GM18873 (cell line): ENCODE data around the gene NCMAP.
"Not testable (repeated sequence)": the region's sequence is repeated elsewhere in the genome, so short reads cannot be mapped to it uniquely, and the experiment has no call there.

Experiments used
- ATAC-seq: cut with Tn5 transposase; IDR thresholded peaks from one replicate; pipeline ENCODE4 v1.9.1; 2021; ENCODE audit warnings: mild to moderate bottlenecking, moderate library complexity, moderate number of reproducible peaks; ENCODE audit not compliant: unreplicated experiment, low FRiP score

Gene NCMAP, protein sequence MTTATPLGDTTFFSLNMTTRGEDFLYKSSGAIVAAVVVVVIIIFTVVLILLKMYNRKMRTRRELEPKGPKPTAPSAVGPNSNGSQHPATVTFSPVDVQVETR

DNA sequence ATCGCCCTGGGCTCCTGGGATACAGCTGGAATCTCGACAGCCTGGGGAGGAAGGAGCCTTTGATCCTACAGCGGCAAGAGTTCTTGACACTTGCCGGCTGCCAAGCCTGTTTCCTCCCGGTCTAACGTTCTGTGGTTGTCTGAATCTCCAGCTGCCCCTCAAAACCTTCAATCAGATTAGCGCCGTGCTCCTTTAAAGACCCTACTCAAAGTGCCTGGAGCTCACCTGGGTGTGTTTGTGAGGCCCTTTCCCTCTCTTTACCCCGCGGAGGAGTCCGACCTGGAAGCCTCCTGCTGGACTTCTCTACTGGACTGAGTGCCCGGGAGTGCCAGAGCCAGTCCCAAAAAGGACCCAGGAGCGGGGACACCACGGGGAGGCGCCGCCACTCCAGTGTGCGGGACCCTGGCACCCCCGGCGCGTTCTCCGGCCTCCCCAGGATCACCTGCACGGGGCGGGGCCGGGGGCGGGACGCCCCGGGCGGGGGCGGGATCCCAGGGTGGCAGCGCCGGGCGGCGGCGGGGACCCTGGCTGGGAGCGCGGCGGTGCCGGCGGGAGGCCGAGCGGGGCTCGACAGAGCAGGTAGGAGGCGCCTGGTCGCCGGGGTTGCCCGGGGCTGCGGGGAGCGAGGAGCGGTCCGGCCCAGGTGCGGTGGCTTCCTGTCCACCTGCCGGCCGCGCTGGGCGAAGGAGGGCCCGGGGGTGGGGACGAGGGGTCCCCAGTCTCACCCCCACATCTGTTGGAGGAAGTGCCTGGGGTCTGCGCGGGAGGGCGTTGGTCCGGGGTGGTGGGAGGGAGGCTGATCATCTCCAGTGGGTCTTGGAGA lies at the start of gene NCMAP:
Gene NCMAP, plus strand, starts transcription at position 497 of the 823 bp plus-strand sequence. CDS start 39,344 bp downstream, outside the sequence.
- no peak for ATAC-seq

DNA sequence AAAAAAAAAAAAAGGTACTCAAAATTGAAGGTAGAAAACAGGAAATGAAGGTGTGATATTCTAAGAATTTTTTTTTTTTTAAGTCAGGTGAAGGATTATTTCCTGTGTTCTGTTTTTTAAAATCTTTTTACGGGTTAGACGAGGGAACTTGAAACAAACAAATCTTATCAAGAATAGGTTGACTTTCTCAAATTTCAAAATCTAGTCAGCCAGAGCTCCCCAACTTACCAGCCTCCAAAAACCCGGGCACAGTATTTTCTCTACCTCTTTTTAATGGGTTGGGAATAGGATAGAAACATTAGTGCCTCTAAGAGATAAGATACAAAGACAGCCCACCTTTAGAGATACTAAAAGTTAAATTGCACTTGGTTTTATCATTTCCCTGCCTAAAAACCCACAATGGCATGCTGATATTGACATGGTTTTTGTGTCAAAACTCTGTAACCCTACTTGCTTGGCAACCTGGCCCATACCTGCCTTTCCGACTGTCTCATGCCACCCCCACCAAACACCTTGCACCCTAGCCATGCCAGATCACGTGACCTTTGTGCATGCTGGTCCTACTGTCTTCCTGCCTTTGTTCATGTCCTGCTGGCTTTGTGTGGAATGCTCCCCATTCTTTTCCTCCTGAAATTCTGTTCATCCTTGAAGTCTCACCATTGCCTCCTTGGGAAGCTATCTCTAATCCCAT lies 49.1 kb upstream of the NCMAP start:
- no peak for ATAC-seq

DNA sequence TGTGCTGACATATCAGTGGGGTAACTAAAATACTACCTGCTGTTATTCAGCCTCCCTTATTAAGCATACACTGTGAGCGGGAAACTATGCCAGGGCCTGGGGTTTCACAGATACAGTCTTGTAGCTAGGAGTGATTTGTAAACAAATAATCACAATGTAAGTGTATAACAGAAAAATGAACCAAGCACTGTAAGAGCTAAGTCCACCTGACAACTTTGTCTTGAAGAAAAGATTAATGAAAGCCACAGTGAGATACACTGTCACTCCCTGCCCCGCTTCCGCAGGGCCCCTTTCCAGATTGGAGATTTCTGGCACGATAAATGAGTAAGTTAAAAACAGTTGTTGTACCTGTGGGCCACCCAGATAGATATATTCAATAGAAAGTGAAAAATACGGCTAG lies 48.5 kb upstream of the NCMAP start:
- ATAC-seq = no peak

DNA sequence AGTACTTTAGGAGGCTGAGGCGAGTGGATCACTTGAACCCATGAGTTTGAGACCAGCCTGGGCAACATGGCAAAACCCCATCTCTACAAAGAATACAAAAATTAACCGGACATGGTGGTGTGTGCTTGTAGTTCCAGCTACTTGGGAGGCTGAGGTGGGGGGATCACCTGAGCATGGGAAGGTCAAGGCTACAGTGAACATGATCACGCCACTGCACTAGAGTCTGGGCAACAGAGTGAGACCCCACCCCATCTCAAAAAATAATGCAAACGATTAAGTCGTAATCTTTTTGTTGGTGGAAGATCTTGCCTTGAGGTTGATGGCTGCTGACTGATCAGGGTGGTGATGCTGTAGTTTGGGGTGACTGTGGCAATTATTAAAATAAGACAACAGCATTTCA lies 47.0 kb upstream of the NCMAP start:
- no peak for ATAC-seq

DNA sequence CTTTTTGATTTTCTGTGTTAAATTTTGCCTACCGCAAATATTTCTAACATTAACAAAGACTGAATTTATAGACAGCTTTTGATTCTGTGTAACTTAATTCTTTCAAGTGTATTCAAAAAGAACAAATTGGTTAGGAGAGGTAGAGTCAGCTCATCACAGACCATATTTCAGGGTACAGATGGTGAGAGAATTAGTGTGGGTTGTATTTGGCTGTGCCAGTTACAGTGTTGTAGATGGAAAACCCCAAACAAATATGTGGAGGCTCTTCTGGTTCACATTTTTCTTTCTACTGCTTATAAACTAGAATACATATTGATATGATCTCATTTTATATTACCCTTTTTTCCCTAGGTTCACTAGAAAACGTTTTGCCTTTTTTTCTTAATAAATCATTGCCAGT lies 42.2 kb upstream of the NCMAP start:
- no peak for ATAC-seq

DNA sequence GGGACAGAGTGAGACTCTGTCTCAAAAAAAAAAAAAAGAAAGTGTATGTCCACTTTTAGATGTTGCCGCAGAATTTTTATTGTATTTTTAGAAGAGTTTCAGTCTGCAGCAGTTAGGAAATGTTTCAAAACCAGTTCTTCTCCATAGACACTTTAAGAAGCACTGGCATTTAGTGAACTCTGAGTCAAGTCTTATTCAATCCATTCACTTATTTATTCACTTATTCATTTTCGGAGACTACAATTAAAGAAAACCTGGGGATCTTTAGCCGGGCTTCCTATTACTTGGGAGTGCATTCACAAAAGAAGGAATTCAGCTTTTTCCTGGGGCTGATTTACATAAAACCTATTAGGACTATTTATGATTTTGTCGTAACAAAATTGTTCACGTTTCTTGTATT lies 40.9 kb upstream of the NCMAP start:
- ATAC-seq = no peak

DNA sequence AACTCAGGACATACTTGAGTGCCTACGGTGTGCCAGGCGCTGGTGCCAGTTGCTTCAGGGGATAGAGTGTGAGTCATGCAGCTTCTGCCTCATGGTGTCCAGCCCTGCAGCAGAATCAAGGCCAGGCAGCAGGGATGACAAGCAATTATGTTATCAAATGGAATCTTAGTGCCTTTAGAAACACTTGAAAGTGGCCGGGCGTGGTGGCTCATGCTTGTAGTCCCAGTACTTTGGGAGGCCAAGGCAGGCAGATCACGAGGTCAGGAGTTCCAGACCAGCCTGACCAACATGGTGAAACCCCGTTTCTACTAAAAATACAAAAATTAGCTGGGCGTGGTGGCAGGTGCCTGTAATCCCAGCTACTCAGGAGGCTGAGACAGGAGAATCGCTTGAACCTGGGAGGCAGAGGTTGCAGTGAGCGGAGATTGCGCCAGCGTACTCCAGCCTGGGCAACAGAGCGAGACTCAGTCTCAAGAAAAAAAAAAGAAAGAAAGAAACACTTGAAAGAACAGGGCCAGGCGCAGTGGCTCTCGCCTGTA lies 40.1 kb upstream of the NCMAP start:
- ATAC-seq = not testable (repeated sequence)

DNA sequence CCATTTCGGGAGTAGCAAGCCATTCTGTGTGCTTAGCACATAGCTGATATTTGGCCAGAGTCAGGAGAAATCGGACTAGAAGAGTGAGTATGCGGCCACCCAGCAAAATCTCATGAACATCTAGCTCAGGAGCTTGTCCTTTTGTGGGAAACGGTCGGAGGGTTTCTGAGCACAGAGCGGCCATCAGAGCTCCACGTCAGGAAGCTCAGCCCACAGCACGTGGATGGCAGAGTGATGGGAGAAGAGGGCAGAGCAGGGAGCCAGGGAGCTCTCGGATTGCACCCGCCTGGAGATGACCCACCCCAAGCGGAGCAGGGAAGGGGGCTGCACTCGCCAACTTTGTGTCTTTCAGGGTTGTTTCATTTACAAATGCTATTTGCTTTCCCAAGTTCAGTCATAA lies 39.4 kb upstream of the NCMAP start:
- no peak for ATAC-seq

DNA sequence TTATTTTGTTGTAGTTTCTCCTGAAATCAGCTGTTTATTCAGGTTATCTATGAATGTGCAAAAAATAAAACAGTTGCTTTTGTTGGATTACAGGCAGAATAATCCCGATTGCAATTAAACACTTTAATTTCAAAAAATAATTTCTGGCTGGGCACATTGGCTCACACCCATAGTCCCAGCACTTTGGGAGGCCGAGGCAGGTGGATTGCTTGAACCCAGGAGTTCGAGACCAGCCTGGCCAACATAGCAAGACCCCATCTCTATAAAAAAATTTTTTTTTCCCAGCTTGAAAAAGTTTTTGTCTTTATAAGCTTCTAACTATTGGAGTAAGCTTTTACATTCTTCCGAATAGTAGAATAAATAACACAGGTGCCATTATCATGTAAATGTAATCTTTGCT lies 38.0 kb upstream of the NCMAP start:
- no peak for ATAC-seq

DNA sequence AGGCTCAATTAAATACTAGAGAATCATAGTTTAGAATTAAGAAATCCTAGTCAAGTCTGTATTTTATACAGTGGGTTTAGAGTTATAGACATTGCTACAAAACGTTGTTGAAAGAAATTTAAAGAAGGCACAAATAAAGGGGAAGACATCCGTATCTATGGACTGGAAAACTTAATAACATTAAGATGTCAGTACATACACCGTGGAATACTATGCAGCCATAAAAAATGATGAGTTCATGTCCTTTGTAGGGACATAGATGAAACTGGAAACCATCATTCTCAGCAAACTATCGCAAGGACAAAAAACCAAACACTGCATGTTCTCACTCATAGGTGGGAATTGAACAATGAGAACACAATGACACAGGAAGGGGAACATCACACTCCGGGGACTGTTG lies 35.6 kb upstream of the NCMAP start:
- ATAC-seq = not testable (repeated sequence)

DNA sequence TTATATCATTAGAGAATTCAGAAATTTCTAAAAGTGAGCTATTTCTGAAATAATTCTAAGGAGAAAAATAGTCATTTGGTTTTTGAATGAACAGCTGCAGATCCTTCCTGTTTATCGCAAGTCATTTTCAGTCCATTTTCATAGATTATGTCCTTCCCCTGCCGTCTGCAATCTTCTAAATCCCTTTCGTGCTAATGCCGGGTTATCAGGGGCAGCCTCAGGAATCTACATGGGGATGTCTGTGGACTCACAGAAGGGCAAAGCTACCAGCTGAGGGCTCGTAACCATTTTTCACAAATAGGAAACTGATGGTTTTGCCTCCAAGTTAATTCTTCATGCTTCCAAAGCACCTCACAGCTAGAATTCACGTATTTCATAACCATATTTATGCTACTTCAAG lies 30.3 kb upstream of the NCMAP start:
- no peak for ATAC-seq

DNA sequence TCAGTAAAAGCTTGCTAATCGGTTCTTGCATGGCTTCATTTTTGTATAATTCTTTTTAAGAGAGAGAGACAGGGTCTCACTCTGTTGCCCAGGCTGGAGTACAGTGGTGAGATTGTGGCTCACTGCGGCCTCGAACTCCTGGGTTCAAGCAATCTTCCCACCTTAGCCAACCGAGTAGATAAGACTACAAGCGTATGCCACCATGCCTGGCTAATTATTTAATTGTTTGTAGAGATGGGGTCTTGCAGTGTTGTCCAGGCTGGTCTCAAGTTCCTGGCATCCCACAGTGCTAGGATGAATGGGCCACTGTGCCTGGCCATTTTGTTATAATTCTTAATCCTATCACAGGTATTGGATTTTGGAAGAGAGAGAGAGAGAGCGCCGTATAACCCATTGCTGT lies 29.8 kb upstream of the NCMAP start:
- ATAC-seq = no peak

DNA sequence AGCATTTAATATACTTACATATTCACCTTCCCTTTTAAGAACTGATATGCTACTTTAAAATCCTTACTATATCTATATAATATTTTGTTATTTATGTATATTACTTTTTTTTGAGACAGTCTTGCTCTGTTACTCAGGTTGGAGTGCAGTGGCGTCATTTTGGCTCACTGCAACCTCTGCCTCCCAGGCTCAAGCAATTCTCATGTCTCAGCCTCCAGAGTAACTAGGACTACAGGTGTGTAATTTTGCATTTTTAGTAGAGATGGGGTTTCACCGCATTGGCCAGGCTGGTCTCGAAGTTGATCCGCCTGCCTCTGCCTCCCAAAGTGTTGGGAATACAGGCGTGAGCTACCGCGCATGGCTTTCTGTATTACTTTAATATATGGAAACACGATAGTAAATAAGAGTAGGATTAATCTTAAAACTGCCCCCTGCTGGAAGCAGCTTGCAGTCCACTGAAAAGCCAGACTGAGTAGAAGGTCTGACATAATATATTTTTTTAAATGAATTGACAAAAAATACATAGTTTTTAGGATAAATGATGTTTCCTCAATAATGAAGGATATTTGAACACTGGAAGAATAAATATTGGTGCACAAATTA lies 28.8 kb upstream of the NCMAP start:
- ATAC-seq = no peak

DNA sequence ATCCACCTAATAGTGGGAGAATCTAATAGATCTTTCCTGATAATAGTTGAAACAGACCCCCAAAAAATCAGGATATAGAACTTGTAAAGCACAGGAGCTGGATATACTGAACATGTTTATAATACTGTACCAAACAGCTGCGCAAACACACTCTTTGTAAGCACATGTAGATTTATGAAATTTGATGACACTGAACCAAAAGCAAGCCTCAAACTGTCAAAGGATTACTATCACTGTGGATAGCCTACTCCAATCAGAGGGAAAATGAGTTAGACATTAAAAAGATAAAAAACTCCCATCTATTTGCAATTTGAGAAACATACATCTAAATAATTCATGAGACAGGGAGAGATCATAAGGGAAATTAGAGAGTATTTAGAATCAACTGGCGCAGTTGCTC lies 27.1 kb upstream of the NCMAP start:
- no peak for ATAC-seq

DNA sequence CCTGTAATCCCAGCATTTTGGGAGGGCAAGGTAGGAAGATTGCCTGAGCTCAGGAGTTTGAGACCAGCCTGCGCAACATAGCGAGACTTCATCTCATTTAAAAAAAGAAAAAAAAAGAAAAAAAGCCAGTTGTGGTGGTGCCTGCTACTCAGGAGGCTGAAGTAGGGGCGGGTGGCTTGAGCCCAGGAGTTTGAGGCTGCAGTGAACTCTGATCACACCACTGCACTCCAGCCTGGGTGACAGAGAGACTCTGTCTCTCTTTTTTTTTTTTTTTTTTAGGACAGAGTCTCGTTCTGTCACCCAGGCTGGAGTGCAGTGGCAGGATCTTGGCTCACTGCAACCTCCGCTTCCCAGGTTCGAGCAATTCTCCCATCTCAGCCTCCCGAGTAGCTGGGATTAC lies 26.6 kb upstream of the NCMAP start:
- not testable (repeated sequence) for ATAC-seq

DNA sequence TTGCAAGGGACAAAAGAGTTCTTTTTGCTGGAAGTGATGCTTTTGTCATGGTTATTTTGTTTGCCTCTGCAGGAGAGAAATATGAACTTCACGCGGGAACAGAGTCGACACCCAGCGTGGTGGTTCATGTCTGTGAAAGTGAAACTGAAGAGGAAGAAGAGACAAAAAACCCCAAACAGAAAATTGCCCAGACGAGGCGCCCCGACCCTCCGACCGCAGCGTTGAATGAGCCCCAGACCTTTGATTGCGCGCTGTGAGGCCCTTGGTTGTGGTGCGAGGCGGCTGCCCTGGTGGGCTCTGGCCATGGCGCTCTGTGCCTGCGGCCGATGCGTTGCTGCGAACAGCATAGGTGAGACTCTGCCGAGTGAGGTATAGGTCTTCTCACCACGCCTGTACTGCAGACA lies 20.9 kb upstream of the NCMAP start:
- ATAC-seq = no peak

DNA sequence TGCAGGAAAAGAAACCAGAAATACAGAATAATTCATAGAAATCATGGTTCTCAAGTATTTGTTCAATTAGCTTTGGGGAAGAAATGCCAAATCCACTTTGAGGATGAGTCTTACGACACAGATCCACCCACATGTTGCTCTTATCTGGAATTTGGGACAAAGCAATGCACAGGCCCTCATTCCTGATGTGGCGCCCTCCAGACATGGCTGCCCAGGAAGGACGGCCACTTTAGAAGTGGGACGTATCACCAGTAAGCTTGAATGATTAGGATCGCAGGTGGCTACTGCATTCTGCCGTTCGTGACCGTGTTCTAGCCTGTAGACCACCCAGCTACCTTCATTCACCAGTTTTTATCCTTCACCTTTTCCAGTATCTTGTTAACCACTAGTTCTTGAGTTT lies 20.1 kb upstream of the NCMAP start:
- no peak for ATAC-seq

DNA sequence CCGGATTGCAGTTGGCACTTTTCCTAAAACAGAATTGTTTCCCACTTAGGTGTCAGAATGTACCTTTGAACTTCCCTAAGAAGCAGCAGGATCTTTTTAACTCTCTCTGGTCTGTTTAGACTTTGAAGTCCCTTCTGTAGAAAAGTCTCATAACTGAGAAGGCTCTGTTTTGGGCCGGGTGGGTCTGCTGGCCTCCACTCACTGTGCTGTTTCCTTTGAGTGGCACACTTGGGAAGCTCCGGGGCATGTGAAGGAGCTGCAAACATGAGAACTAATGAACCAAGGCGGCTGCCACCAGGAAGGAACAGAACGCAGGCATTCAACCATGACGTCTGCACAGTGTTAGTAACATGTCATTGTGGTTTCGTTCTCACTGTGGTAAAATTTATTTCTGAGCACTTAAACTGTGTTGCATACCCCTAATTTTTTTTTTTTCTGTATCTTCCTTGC lies 19.5 kb upstream of the NCMAP start:
- no peak for ATAC-seq

DNA sequence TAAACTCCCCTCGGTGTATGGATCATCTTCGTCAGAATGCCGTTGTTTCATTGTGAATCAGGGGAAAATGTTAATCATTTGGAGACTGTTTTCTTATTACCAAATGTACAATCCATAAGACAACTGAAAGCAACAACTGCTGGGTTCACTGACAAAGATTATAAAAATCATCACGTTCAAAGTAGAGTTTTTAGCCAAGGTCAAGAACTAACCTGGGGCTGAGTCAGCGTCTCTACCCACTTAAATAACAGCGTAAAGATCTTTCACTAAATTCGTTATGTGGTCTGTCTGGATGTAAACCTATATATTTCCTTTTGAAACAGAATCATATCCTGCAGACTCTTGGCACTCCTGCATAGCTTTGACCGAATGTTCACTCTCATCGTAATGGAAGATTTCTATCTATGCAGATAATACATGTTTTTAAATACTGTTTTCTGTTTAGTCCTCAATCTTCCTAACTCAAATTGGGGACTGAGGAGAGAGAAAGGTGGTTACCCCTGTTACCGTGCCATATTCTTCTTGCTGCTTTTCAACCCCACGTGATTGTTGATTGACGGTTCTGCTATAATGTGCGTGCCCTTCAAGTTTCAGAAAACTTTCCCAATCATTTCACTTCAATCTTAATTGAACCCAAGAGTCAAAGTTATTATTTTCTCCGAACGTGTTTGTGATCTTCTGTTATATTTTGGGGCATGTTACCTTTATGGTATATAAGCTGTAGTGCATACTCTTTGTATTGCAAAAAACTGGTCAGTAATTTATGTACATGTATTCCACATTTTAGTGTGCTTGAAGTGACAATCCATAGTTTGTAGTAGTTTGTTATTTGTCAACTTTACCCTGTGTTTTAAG lies 15.6 kb upstream of the NCMAP start:
- ATAC-seq = no peak
